Fibroblast of villous mesenchyme (primary cell): ENCODE results near the gene OR1S2. TPM values are rescaled to one million over a fixed set of nuclear protein-coding genes. Genes with fewer than 3 reads are reported as not detected.
"Not testable (repeated sequence)": the region's sequence is repeated elsewhere in the genome, so short reads cannot be mapped to it uniquely, and the experiment has no call there.

Experiments used
- DNase-seq: peaks from one replicate; pipeline ENCODE4 v3.0.0-alpha.2; 2010; ENCODE audit warnings: low read depth
- H3K4me3 ChIP-seq: 2 replicates; pipeline ENCODE4 v1.5.1; 2011; ENCODE audit warnings: low read depth, mild to moderate bottlenecking, low read length
- total RNA-seq: library from RNA; depleted of rRNA; stranded (reverse); fragments of >200 nt; gene quantifications from 2 replicates; pipeline ENCODE4 v1.2.3, GENCODE V29; 2012
- TF ChIP-seq, protein P1 (sequence below): IDR thresholded peaks from 2 replicates; pipeline ENCODE4 v1.5.1; 2012; ENCODE audit warnings: low read depth, mild to moderate bottlenecking, low read length; ENCODE audit not compliant: insufficient read depth

The OR1S2 gene, protein sequence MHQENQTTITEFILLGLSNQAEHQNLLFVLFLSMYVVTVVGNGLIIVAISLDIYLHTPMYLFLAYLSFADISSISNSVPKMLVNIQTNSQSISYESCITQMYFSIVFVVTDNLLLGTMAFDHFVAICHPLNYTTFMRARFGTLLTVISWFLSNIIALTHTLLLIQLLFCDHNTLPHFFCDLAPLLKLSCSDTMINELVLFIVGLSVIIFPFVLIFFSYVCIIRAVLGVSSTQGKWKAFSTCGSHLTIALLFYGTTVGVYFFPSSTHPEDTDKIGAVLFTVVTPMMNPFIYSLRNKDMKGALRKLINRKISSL
- total RNA-seq: not detected in 2 replicates

DNA sequence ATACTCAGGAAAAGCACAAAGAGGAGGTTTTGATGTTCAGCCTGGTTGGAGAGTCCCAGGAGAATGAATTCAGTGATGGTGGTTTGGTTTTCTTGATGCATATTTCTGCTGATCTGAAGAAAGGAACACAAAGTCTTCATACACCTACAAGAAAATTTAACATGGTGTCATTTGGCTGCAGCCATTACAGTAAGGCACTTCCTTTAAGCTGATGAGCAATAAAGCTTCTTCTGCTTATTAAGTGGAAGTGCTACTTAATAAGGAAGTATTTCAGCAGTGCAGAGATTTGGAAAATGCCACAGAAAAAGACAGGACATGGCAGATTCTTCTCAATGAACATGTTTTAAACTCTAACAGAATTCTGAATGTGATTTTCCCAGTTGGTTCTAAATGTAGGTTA lies at the start of gene OR1S2:
OR1S2 (minus strand) TSS at position 101 of the 400 bp plus-strand sequence; CDS start at position 101, 0 bp downstream.
- TF ChIP-seq, protein P1, sequence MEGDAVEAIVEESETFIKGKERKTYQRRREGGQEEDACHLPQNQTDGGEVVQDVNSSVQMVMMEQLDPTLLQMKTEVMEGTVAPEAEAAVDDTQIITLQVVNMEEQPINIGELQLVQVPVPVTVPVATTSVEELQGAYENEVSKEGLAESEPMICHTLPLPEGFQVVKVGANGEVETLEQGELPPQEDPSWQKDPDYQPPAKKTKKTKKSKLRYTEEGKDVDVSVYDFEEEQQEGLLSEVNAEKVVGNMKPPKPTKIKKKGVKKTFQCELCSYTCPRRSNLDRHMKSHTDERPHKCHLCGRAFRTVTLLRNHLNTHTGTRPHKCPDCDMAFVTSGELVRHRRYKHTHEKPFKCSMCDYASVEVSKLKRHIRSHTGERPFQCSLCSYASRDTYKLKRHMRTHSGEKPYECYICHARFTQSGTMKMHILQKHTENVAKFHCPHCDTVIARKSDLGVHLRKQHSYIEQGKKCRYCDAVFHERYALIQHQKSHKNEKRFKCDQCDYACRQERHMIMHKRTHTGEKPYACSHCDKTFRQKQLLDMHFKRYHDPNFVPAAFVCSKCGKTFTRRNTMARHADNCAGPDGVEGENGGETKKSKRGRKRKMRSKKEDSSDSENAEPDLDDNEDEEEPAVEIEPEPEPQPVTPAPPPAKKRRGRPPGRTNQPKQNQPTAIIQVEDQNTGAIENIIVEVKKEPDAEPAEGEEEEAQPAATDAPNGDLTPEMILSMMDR: no peak
- H3K4me3 ChIP-seq: no peak within 1 kb of the TSS
- no peak for DNase-seq

DNA sequence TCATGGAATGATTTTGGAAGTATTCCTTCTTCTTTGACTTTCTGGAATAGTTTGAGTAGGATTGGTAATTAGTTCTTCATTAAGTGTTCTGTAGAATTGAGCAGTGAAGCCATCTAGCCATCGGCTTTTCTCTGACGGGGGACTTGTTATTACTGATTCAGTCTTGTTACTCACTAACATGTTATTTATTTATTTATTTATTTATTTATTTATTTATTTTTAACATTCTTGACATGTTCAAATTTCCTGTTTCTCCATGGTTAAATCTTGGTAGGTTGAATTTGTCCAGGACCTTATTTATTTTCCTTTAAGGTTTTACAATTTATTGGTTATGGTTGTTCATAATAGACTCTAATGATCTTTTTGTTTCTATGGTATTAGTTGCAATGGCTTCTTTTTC lies 40.0 kb upstream of the OR1S2 start:
- H3K4me3 ChIP-seq: no peak overlapping the region
- TF ChIP-seq, protein P1: no peak
- no peak for DNase-seq

DNA sequence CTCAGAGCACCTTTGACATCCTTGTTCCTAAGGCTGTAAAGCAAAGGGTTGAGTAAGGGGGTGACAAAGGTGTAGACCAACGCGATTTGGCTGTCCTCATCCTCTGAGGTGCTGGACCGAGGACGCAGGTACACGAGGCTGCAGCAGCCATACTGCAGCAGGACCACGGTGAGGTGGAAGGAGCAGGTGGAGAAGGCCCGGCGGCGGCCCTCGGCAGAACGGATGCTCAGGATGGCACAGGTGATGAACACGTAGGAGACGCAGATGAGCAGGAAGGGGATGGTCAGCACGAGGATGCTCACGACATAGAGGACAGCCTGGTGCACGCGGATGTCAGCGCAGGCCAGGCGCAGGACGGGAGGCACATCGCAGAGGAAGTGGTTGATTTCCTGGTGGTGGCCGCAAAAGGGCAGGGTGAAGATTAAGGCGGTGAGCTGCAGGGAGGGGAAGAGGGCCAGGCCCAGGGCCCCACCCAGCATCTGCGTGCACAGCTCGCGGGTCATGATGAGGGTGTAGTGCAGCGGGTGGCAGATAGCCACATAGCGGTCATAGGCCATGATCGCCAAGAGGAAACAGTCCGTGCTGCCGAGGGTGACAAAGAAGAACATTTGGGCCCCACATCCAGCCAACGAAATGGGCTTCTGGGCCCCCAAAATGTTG lies 24.1 kb upstream of the OR1S2 start:
- TF ChIP-seq, protein P1: no peak
- no peak overlapping the region for H3K4me3 ChIP-seq
- no peak for DNase-seq

DNA sequence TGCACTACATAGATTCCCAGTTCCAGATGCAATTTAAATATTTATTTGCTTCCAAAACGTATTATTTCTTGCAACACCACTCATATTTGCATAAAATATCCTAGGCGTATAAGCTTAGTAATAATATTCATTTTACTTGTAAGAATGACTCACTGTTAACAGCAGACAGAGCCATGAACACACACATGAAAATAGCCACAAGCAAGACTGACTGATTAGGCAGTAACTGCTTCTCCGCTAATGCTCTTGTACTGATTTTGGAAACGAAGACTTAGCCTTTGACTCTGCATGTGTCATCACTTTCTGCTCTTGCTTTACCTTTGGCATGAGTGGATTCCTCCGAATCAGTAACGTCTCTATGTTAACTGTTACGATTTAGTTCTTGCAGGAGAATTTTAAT lies 18.8 kb upstream of the OR1S2 start:
- DNase-seq: peak; percentile 1
- TF ChIP-seq, protein P1: no peak
- no peak overlapping the region for H3K4me3 ChIP-seq

DNA sequence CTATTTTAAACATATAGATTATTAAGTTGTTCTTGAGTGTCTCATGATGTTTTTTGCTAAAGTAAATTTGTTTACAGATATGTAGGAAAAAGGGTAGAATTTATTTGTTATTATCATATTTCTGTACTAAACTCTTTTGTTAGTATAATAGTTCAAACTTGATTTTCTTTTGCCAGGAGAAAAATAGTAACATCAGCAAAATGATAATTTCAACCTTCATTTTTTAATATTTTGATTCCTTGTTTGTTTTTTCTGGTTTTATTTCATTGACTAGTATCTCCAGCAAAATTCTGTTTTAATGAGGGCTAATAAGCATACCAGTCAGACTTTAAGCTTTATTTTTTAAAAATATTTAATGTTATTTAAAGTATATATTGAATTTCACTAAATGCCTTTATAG lies 12.5 kb upstream of the OR1S2 start:
- TF ChIP-seq, protein P1: no peak
- no peak for DNase-seq
- no peak overlapping the region for H3K4me3 ChIP-seq

DNA sequence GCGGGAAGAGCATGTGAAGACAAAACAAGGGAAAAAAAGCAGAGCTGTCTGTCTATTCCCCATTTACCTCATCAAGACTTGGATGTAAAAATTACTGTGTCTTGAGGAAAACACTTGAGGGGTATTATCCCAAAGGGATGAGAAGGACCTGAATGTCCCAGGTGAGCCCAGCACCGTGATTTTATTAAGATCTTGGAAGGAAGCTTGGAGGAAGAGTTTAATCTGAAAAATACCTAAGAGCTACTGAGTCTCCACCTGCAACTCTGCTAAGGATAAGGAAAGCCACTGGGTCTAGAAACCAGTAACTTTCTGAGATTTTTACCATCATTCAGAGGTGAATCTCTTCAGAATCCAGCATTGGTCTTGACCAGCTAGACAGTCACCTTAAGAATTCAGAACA lies 8.5 kb upstream of the OR1S2 start, which contains the start of gene OR1S1:
OR1S1 (plus strand) TSS at position 301 of the 400 bp plus-strand sequence.
- not testable (repeated sequence) for H3K4me3 ChIP-seq, DNase-seq

DNA sequence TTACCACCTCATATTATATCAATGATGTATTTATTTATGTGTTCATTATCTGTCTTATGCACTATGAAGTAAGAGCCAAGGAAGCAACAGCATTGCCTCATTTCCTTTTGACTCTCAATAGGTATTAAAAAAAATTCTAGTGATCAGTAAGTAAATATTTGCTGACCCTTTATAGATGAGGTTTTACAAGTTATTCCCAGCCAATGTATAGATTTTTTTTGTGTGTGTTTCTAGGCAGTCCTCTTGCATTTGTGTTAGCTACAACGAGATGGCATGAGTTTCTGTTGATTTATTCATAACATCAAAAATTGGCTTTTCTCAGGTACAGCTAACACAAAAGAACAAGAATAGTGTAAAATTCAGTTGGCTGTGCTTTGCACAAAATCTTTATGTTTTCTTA lies 4.7 kb downstream of the OR1S2 start:
- TF ChIP-seq, protein P1: no peak
- H3K4me3 ChIP-seq: no peak overlapping the region
- no peak for DNase-seq
